SK-N-SH treated with all-trans-retinoic acid at 6 μM for 48 hours (cell line): ENCODE results near the gene CFAP210.

Source experiments
- ATAC-seq: fragments of 200-7000 bp; cut with Tn5 transposase; 3 replicates; pipeline ENCODE4 v1.9.1; 2020; ENCODE audit warnings: mild to moderate bottlenecking, moderate library complexity
- ARNTL ChIP-seq: fragments of 450-650 bp; formaldehyde crosslinking; IDR thresholded peaks from 2 replicates; pipeline ENCODE4 v1.5.0; 2020; ENCODE audit warnings: low read depth, mild to moderate bottlenecking, moderate library complexity, borderline replicate concordance
- BACH2 ChIP-seq: fragments of 250-450 bp; sonication (Bioruptor Pico); IDR thresholded peaks from 2 replicates; pipeline ENCODE4 v1.9.0; 2021; ENCODE audit warnings: mild to moderate bottlenecking, borderline replicate concordance
- CREB5 ChIP-seq: fragments of 250-450 bp; sonication (Bioruptor Pico); IDR thresholded peaks from 2 replicates; pipeline ENCODE4 v1.5.1; 2020; ENCODE audit warnings: low read depth, mild to moderate bottlenecking, moderate library complexity
- CSDC2 ChIP-seq: fragments of 250-450 bp; sonication (Bioruptor Pico); IDR thresholded peaks from 2 replicates; pipeline ENCODE4 v1.5.0; 2020; ENCODE audit warnings: mild to moderate bottlenecking, moderate library complexity
- ESRRG ChIP-seq: fragments of 250-450 bp; sonication (Bioruptor Pico); IDR thresholded peaks from 2 replicates; pipeline ENCODE4 v1.6.1; 2021; ENCODE audit warnings: mild to moderate bottlenecking
- GLIS3 ChIP-seq: fragments of 250-450 bp; sonication (Bioruptor Pico); IDR thresholded peaks from 2 replicates; pipeline ENCODE4 v1.5.0; 2020; ENCODE audit warnings: mild to moderate bottlenecking, moderate library complexity
- ISL1 ChIP-seq: fragments of 250-450 bp; sonication (Bioruptor Pico); IDR thresholded peaks from 2 replicates; pipeline ENCODE4 v2.1.2; 2022; ENCODE audit warnings: mild to moderate bottlenecking, moderate library complexity
- OSR1 ChIP-seq: fragments of 250-450 bp; sonication (Bioruptor Pico); IDR thresholded peaks from 2 replicates; pipeline ENCODE4 v1.8.0; 2022; ENCODE audit warnings: moderate library complexity, mild to moderate bottlenecking, inconsistent platforms
- PATZ1 ChIP-seq: fragments of 250-450 bp; sonication (Bioruptor Pico); IDR thresholded peaks from 2 replicates; pipeline ENCODE4 v1.8.0; 2020; ENCODE audit warnings: mild to moderate bottlenecking, moderate library complexity, borderline replicate concordance
- POU6F1 ChIP-seq: fragments of 250-450 bp; sonication (Bioruptor Pico); IDR thresholded peaks from 2 replicates; pipeline ENCODE4 v1.8.0; 2021; ENCODE audit warnings: low read depth, mild to moderate bottlenecking, moderate library complexity, borderline replicate concordance
- PPARA ChIP-seq: fragments of 250-450 bp; sonication (Bioruptor Pico); IDR thresholded peaks from 2 replicates; pipeline ENCODE4 v1.5.0; 2020; ENCODE audit warnings: mild to moderate bottlenecking, borderline replicate concordance
- RARB ChIP-seq: fragments of 250-450 bp; sonication (Bioruptor Pico); IDR thresholded peaks from 2 replicates; pipeline ENCODE4 v1.8.0; 2021; ENCODE audit warnings: mild to moderate bottlenecking, moderate library complexity
- SNAI2 ChIP-seq: fragments of 250-450 bp; sonication (Bioruptor Pico); IDR thresholded peaks from 2 replicates; pipeline ENCODE4 v1.5.0; 2020; ENCODE audit warnings: mild to moderate bottlenecking, moderate library complexity
- TCF4 ChIP-seq: fragments of 250-450 bp; sonication (Bioruptor Pico); IDR thresholded peaks from 2 replicates; pipeline ENCODE4 v1.8.0; 2021; ENCODE audit warnings: mild to moderate bottlenecking, moderate library complexity, borderline replicate concordance
- TOX ChIP-seq: fragments of 250-450 bp; sonication (Bioruptor Pico); IDR thresholded peaks from 2 replicates; pipeline ENCODE4 v1.8.0; 2021; ENCODE audit warnings: mild to moderate bottlenecking, moderate library complexity, borderline replicate concordance
- TSHZ2 ChIP-seq: fragments of 250-450 bp; sonication (Bioruptor Pico); IDR thresholded peaks from 2 replicates; pipeline ENCODE4 v1.5.0; 2020; ENCODE audit warnings: mild to moderate bottlenecking, moderate library complexity
- ZFP30 ChIP-seq: fragments of 450-650 bp; formaldehyde crosslinking; IDR thresholded peaks from 2 replicates; pipeline ENCODE4 v1.5.0; 2022; ENCODE audit warnings: mild to moderate bottlenecking, moderate library complexity
- ZNF565 ChIP-seq: fragments of 450-650 bp; formaldehyde crosslinking; conservative IDR thresholded peaks from 2 replicates; pipeline ENCODE4 v1.5.0; 2020; ENCODE audit warnings: low read depth, mild to moderate bottlenecking, moderate library complexity
- ZNF70 ChIP-seq: fragments of 450-650 bp; formaldehyde crosslinking; IDR thresholded peaks from 2 replicates; pipeline ENCODE4 v1.5.0; 2020; ENCODE audit warnings: mild to moderate bottlenecking, moderate library complexity
- ZNF8 ChIP-seq: fragments of 450-650 bp; formaldehyde crosslinking; IDR thresholded peaks from 2 replicates; pipeline ENCODE4 v1.5.0; 2020; ENCODE audit warnings: mild to moderate bottlenecking, moderate library complexity

Gene CFAP210

GRCh38 chr2:169715379-169716237 is 21.4 kb upstream of the CFAP210 start (continued):
- TF ChIP-seq POU6F1 (CRISPR knock-in tag) (no peak), SNAI2 (CRISPR knock-in tag) (no peak), ESRRG (CRISPR knock-in tag) (no peak), ARNTL (no peak), CSDC2 (CRISPR knock-in tag) (no peak), CREB5 (CRISPR knock-in tag) (no peak)

GRCh38 chr2:169714699-169715098 is 20.5 kb upstream of the CFAP210 start:
- ATAC-seq, result peak; percentile 3
- no peak for TF ChIP-seq ISL1 (CRISPR knock-in tag)
- no peak for TF ChIP-seq RARB (CRISPR knock-in tag)
- TF ChIP-seq BACH2, result no peak
- no peak for TF ChIP-seq TSHZ2 (CRISPR knock-in tag)
- TF ChIP-seq PPARA (CRISPR knock-in tag), result no peak
- TF ChIP-seq TCF4 (CRISPR knock-in tag), result no peak
- TF ChIP-seq, all 23 proteins: peak for 0

GRCh38 chr2:169713331-169713730 is 19.1 kb upstream of the CFAP210 start:
- ATAC-seq, result no peak
- TF ChIP-seq PATZ1 (CRISPR knock-in tag), result no peak
- no peak for TF ChIP-seq ZFP30
- TF ChIP-seq ZNF565 (CRISPR knock-in tag), result no peak
- TF ChIP-seq GLIS3 (CRISPR knock-in tag), result no peak
- no peak for TF ChIP-seq TCF4 (CRISPR knock-in tag)
- TF ChIP-seq ZNF70 (CRISPR knock-in tag), result no peak
- TF ChIP-seq TSHZ2 (CRISPR knock-in tag), result no peak
- TF ChIP-seq POU6F1 (CRISPR knock-in tag), result no peak
- no peak for TF ChIP-seq RARB (CRISPR knock-in tag)
- no peak for TF ChIP-seq ARNTL
- no peak for TF ChIP-seq CREB5 (CRISPR knock-in tag)
- no peak for TF ChIP-seq BACH2
- TF ChIP-seq ISL1 (CRISPR knock-in tag), result no peak
- no peak for TF ChIP-seq TOX (CRISPR knock-in tag)
- TF ChIP-seq CSDC2 (CRISPR knock-in tag), result no peak
- no peak for TF ChIP-seq OSR1 (CRISPR knock-in tag)
- TF ChIP-seq ZNF8 (CRISPR knock-in tag), result no peak
